ENCODE measurements around the gene BTN1A1.

BTN1A1 gene

DNA sequence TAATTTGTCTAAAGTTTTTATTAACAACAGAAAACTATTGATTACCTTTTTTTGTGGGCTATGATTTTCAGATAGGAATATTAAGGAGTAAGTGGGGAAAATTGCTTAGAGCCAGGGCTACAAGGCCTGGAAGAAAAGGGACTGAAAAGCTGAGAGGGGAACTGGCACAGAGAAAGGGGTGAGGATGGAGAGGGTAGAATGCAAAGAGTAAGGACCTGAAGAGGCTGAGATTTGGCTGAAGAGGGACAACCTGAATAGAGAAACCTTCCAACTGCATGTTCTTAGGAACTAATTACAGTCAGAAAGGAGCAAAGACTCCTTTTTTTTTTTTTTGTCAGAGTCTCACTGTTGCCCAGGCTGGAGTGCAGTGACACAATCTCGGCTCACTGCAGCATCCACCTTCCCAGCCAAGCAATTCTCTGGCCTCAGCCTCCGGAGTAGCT is 25.6 kb upstream of the BTN1A1 start:
- DNase-seq (ENCODE audit: low read depth, low spot score), result no peak
- H3K4me3 ChIP-seq (ENCODE audit: low read length), result peak overlapping the region; percentile 89

DNA sequence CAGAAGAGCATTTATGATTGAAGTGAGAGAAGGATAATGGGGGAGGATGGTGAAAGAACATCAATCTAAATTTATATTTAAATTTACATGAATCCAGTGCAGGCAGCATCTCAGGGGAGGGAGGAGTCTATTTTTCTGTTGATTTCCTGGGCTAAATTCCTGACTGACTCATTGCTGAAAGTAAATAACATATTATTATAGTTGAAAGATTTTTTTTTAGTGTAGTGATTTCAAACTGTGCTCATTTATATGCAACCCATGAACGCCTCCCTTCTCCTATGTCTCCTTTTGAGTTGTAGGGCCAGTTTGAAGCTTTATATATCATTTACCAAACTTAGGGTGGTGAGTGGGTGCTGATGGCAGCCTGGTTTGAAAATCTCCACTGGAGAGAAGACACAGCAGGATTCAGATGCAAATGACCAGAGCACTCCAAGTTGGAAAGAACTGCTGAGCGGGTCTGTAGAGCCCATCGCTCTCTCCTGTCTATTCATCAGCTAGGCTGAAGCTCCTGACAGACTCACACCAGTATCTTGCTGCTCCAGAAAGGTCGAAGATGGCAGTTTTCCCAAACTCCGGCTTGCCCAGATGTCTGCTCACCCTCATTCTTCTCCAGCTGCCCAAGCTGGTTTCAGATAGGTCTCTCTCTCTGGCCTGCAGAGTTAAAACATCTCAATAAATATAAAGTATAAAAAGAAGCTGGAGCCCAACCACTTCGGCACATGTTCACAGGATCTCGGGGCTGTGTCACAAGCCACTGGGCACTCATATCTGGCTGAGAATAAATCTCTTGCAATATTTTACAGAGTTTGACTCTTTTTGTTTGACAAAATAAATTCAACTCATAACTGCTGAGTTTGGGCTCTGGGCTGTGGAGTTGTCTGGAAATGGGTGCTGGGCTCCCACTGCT is 24.0 kb upstream of the BTN1A1 start:
- DNase-seq (ENCODE audit: low read depth, low spot score), result no peak
- H3K4me3 ChIP-seq (ENCODE audit: low read length), result no peak overlapping the region

DNA sequence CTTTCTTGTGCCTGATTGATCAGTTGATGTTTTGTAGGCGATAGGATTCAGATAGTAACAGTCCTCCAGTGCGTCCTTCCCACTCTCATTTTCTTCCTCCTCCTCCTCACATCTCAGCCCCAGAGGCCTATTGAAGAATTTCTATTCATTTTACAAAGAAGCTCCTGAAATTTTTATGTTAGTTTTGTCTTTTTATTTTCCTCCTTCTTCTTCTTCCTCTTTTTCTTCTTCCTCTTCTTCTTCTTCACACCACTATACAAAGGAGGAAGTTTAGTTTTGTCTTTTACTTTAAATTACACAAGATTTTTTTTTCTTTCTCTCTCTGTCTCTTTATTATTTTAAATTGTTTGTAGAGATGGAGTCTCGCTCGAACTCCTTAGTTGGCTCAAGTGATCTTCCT is 23.2 kb upstream of the BTN1A1 start:
- H3K4me3 ChIP-seq (ENCODE audit: low read length), result no peak overlapping the region
- DNase-seq (ENCODE audit: low read depth, low spot score), result no peak

DNA sequence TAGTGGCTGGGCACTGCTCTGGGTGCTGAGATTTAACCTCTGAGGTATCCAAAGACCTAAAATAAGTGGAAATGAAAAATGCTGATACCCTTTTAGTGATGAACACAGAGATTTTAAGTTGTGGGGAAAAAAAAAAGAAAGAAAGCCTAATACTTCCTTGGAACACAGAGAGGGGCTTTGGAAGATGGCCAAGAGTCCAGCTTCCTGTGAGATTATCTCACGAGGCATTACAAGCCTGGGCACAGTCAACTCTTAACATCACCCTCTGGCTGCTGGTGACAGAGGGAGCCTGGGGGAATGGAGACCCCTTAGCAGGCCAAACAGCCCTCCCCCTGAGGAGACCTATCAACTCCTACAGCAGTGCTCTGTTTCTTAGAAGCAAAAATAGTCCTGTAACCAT is 22.7 kb upstream of the BTN1A1 start:
- no peak overlapping the region for H3K4me3 ChIP-seq (ENCODE audit: low read length)
- no peak for DNase-seq (ENCODE audit: low read depth, low spot score)

DNA sequence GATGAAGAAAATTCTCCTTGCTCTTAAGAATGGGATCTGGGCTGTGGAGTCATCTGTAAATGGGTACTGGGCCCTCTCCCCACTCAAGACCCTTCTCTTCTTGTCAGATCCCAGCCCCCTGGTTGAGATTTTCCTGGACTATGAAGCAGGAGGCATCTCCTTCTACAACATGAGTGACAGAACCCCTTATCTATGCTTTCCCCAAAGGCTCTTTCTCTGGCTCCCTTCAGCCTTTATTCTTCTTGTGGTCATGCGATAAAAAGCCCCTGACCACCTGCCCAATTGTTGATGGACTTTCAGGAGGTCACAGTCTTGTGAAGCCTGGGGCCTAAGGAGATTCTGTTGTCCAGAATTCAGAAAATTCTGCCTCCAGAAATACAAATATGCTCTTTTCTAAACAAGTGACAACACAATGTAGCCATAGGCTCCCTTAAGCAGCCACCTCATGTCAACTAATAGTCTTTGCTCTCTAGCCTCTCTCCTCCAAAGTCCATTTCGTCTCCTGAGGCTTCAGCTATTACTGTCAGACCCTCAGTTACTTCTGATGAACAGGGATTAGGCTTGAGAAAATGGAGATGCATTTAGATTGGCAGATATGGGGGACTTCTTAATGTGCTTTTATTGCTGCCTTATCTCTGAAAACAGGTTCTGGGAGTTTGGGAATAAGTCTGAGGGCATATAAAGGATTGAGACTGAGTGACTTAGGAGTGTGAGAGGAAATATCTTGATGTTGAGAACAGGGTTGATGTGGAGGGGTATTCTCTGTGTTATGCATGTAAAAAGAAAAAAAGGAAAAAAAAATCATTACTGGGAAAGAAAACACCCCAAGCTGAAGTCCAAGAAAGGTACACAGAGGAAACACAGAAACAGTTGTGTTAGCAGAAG is 21.8 kb upstream of the BTN1A1 start:
- no peak for DNase-seq (ENCODE audit: low read depth, low spot score)

DNA sequence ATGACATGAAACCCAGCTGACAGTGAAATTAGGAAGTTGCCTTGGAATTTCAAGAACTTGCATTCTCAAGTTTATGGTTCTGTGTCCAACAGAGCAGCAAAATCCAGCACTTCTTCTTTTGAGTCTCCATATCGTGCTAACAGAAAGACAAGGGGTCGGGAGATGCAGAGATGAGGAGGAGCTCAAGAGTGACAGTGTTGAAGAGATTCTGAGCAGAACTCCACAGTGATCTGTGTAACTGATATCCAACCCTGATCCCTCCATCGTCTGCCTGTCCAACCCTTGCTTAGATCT is 21.2 kb upstream of the BTN1A1 start:
- no peak overlapping the region for H3K4me3 ChIP-seq (ENCODE audit: low read length)
- DNase-seq (ENCODE audit: low read depth, low spot score), result no peak

More for the DNA sequence above, 21.8 kb upstream of the BTN1A1 start:
- H3K4me3 ChIP-seq (ENCODE audit: low read length), result no peak overlapping the region

DNA sequence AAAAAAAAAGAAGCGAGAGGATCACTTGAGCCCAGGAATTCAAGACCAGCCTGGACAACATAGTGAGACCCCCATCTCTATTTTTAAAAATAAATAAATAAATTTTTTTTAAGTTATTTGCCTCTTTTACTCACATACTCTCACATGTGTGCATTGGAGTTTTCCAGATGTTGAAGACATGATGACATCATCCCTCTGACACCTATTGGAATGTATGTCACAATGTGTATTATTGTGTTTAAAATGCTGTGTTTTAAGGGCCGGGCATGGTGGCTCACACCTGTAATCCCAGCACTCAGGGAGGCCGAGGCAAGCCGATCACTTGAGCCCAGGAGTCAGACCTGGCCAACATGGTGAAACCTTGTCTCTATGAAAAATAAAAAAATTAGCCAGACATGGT is 17.8 kb upstream of the BTN1A1 start:
- no peak overlapping the region for H3K4me3 ChIP-seq (ENCODE audit: low read length)
- DNase-seq (ENCODE audit: low read depth, low spot score), result no peak

DNA sequence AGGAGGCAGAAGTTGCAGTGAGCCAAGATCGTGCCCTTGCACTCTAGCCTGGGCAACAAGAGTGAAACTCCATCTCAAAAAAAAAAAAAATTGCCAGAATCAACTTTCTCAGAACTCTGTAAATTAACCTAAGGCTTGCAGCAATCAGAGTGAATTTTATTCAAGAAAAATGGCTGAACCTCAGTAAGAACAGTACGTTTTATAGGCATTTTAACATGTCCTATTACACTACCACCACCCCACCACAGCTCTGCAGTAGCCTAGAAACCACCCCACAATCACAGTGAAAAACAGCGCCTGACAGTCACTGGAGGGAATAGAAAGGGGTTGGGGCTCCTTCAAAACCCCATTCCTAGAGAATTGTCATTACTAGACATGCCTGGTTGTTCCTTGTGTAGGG is 16.4 kb upstream of the BTN1A1 start:
- no peak overlapping the region for H3K4me3 ChIP-seq (ENCODE audit: low read length)
- no peak for DNase-seq (ENCODE audit: low read depth, low spot score)

DNA sequence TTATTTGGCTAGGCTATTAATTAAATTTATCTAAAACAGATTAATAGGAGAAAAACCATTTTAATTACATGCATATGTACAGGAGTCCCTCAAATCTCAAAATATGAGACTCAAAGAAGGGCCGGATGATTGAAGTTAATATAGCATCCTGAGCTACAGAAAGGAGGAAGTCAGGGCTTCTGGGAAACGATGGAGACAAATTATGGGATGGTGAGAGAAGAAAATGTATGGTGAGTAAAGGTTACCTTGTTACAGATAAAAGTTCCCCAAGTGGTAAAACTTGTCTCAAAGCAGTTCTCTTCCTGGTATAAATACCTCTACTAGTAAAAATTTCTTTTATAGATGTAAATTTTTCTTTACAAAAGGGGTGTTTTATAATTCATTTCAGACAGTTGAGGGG is 15.9 kb upstream of the BTN1A1 start:
- DNase-seq (ENCODE audit: low read depth, low spot score), result no peak
- H3K4me3 ChIP-seq (ENCODE audit: low read length), result no peak overlapping the region

DNA sequence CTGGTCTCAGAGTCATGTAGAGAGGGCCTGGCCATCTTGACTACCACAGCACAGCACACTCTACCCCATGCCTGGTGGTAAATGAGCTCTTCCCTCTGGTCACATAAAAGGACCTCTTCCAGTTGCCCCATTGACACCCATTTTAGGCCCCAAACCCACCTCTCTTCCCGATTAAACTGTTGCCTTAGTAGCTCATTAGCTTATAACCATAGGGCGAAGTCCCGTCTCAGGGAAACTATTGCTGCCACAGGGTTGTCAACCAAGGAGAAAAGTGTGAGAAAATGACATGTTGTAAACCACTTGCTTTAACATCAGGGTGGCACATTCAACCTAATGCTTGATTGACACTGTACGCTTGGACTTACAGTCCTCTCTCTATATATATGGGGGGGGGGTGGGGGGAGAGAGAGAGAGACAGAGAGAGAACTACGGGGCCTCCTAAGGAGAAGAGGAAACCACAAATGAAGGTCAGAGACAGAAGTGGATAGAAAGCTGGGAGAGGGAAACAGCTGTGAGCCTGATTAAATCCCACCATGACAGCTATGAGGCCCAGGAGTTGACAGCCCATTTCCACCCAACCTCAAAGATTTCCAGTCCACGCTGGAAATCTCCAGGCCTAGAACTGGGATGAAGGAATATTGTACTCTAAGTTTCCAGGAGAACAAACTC is 14.9 kb upstream of the BTN1A1 start:
- no peak for DNase-seq (ENCODE audit: low read depth, low spot score)
- no peak overlapping the region for H3K4me3 ChIP-seq (ENCODE audit: low read length)

DNA sequence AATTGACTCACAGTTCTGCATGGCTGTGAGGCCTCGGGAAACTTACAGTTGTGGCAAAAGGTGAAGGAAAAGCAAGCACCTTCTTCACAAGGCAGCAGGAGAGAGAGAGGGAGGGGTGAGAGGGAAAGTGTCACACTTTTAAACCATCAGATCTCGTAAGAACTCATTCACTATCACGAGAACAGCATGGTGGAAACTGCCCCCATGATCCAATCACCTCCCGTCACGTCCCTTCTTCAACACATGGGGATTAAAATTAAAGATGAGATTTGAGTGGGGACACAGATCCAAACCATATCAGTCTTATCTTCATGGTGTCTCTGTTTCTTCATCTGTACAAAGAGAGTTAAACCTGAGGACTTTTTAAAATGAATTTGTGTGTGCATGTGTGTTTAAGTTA is 13.7 kb upstream of the BTN1A1 start:
- DNase-seq (ENCODE audit: low read depth, low spot score), result no peak
- H3K4me3 ChIP-seq (ENCODE audit: low read length), result no peak overlapping the region

DNA sequence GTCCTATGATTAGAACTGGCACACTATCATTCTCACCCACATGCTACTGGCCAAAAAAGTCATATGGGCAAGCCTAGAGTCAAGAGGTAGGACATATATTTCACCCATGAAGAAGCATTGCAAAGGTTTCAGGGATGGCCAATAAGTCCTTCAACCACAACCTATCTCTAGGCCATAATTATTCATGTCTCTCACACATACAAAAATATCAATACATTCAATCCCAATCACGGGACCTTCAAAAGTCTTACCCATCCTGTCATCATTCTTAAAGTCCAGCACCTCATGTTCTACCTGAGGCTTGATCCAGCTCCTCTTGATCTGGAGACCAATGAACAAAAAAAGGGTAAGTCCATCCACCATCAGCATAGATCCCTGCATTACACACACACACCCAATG is 12.6 kb upstream of the BTN1A1 start:
- no peak for DNase-seq (ENCODE audit: low read depth, low spot score)
- H3K4me3 ChIP-seq (ENCODE audit: low read length), result no peak overlapping the region

DNA sequence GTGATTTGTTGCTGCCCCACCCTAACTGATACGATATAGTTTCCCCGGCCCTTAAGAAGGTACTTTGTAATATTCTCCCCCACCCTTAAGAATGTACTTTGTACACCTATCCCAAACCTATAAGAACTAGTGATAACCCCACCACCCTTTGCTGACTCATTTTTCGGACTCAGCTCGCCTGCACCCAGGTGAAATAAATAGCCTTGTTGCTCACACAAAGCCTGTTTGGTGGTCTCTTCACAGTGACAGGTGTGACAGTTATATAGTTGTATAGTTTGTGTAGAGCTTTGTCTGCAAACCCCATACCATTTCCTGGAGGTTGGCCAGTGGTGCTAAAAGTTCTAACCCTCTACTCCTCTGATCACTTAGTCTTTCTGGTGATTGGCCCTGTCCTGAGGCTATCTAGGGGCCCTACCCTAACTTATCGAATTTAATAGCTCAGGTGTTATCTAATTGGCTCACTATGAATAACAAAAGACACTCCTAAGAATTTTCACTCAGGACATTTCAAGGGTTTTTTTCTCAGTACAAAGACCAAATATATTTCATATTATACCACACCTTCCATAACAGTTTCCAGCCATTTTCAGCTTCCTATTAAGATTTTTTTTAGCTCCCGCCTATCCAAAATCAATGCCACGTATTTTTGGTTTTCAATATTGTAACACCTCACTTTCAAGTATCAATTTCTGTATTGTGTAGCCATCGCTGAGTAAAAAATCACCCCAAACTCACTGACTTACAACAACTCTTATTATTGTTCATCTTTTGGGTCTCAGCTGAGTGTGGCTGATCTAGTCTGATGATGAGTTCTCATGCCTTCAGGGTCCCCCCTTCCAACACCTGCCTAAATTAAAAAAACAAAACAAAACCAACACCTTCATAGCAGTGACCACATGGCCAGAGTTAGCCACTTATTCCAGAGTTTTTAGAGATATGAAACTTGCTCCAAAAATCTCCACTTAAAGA is 9.8 kb upstream of the BTN1A1 start:
- H3K4me3 ChIP-seq (ENCODE audit: low read length), result no peak overlapping the region
- DNase-seq (ENCODE audit: low read depth, low spot score), result no peak

DNA sequence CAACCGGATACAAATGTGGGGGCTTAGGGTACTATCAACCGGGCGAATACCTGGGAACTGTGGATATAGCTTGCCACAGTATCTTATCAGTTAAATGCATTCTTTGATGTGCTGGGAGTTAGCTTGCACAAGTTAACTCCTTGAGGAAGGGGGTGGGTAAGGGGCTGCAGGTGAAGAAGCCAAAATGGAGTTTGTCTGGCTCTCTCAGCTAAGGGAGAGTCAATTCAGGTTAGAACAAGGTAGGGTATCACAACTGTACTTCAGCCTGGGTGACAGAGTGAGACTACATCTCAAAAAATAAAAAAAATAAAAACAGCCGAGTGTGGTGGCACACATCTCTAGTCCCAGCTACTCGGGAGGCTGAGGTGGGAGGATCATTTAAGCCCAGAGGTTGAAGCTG is 8.5 kb upstream of the BTN1A1 start:
- no peak overlapping the region for H3K4me3 ChIP-seq (ENCODE audit: low read length)
- DNase-seq (ENCODE audit: low read depth, low spot score), result no peak

DNA sequence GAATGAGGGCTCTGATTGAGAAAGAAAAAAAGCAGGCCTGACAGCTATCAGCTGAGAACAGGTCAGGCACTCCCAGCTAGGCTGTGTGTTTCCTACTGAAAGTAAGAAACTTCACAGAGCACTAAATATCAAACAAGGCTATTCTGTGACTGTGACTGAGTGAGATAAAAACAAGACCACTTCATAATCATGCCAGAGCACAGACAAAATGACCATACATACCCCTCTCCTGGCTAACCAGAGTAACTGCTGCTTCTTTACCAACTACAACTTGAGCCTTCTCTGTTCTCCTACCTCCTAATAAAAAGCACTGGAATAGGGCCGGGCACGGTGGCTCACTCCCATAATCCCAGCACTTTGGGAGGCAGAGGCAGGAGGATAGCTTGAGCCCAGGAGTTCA is 6.8 kb upstream of the BTN1A1 start:
- H3K4me3 ChIP-seq (ENCODE audit: low read length), result no peak overlapping the region
- no peak for DNase-seq (ENCODE audit: low read depth, low spot score)

DNA sequence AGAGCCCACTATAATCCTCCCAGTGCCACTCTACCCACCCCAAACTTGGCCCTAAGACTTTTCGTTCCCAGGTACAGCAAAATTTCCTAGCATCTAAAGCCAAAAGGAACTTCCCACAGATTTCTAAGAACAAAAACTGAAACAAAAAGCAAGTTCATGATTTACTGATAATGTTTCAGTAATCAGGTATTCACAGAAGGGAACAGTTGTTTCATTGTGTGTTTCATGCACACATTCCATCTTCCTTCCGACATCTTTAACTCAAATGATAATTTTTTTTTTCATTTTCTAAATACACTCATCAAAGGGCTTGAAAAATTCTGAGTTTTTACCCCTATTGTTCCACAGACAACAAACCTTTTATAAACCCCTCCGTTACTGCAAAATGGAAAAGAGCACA is 6.0 kb upstream of the BTN1A1 start:
- H3K4me3 ChIP-seq (ENCODE audit: low read length), result no peak overlapping the region
- no peak for DNase-seq (ENCODE audit: low read depth, low spot score)

DNA sequence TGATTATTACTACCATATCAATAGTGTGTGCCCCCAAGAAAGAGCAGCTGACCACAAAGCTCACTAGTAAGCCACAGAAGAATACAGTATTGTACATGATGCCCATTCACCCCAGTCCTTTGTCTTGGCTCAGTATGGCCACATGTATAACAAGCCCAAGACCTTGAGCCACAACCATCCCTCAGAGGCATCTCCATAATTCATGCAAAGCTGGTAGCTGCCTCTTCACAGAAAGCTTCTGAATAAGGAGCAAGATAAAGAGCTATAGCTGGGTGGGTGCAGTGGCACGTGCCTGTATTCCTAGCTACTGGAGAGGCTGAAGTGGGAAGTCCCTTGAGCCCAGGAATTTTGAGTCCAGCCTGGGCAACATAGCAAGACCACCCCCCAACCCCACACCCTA is 4.8 kb upstream of the BTN1A1 start:
- DNase-seq (ENCODE audit: low read depth, low spot score), result no peak
- no peak overlapping the region for H3K4me3 ChIP-seq (ENCODE audit: low read length)

DNA sequence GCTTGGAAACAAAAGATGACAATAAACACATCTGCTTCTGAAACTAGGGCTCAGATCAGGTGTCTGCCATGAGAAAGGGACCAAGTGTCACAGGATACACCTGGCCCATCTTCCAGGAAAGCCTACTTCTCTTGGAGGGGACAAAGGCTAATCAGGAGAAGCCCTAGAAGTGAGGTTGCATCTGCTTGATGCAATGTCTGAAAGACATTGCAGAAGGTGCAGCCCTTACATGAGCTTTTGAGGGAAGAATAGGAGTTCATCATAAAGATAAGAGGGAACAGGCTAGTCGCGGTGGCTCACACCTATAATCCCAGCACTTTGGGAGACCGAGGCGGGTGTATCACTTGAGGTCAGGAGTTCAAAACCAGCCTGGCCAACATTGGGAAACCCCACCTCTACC is 2.5 kb upstream of the BTN1A1 start:
- DNase-seq (ENCODE audit: low read depth, low spot score), result no peak
- no peak overlapping the region for H3K4me3 ChIP-seq (ENCODE audit: low read length)

DNA sequence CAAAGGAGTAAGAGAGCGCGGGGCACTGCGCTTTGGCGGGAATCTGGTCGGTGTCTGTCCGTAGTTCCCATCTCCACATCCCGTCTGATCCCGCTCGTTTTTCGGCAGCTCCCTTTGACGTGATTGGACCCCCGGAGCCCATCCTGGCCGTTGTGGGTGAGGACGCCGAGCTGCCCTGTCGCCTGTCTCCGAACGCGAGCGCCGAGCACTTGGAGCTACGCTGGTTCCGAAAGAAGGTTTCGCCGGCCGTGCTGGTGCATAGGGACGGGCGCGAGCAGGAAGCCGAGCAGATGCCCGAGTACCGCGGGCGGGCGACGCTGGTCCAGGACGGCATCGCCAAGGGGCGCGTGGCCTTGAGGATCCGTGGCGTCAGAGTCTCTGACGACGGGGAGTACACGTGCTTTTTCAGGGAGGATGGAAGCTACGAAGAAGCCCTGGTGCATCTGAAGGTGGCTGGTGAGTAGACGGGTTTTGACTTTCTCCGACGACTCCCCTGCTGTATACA is 1.4 kb downstream of the BTN1A1 start:
- H3K4me3 ChIP-seq (ENCODE audit: low read length), result no peak overlapping the region

More for the DNA sequence above, 1.4 kb downstream of the BTN1A1 start:
- DNase-seq (ENCODE audit: low read depth, low spot score), result no peak
